GM19328 (cell line): ENCODE data around the gene GNPDA1.
"Not testable (repeated sequence)": the region's sequence is repeated elsewhere in the genome, so short reads cannot be mapped to it uniquely, and the experiment has no call there.

ENCODE experiments used
- ATAC-seq: cut with Tn5 transposase; IDR thresholded peaks from one replicate; pipeline ENCODE4 v1.9.1; 2021; ENCODE audit warnings: mild to moderate bottlenecking, moderate library complexity; ENCODE audit not compliant: unreplicated experiment

GNPDA1 gene

GRCh38 chr5:142012792-142013388, at the start of gene GNPDA1:
TSS of gene GNPDA1 (minus strand) at chr5:142013027. CDS start at chr5:142012035, 992 bp downstream.
- peak; percentile 68 for ATAC-seq

- ATAC-seq, result no peak
These were observed 46.6 kb upstream of the GNPDA1 start for GRCh38 chr5:142059304-142059940.

- ATAC-seq, result no peak
These were observed 44.9 kb upstream of the GNPDA1 start for GRCh38 chr5:142057697-142058056.

- no peak for ATAC-seq
These were observed 44.2 kb upstream of the GNPDA1 start for GRCh38 chr5:142056816-142057696.

GRCh38 chr5:142055301-142055700, 42.5 kb upstream of the GNPDA1 start:
- no peak for ATAC-seq

GRCh38 chr5:142053426-142054151, 40.8 kb upstream of the GNPDA1 start:
- ATAC-seq, result no peak

GRCh38 chr5:142052026-142052425, 39.2 kb upstream of the GNPDA1 start:
- not testable (repeated sequence) for ATAC-seq

GRCh38 chr5:142048272-142048671, 35.4 kb upstream of the GNPDA1 start:
- ATAC-seq, result no peak

GRCh38 chr5:142046191-142046590, 33.4 kb upstream of the GNPDA1 start:
- no peak for ATAC-seq

- ATAC-seq, result not testable (repeated sequence)
These were observed 28.1 kb upstream of the GNPDA1 start for GRCh38 chr5:142040881-142041280.

GRCh38 chr5:142040285-142040684, 27.5 kb upstream of the GNPDA1 start:
- no peak for ATAC-seq

GRCh38 chr5:142038735-142039134, 25.9 kb upstream of the GNPDA1 start:
- no peak for ATAC-seq

GRCh38 chr5:142037599-142037998, 24.8 kb upstream of the GNPDA1 start:
- ATAC-seq, result not testable (repeated sequence)

- ATAC-seq, result no peak
These were observed 24.1 kb upstream of the GNPDA1 start for GRCh38 chr5:142036918-142037317.

- ATAC-seq, result no peak
These were observed 22.2 kb upstream of the GNPDA1 start for GRCh38 chr5:142034994-142035393.

- ATAC-seq, result not testable (repeated sequence)
These were observed 21.1 kb upstream of the GNPDA1 start for GRCh38 chr5:142033632-142034567.

GRCh38 chr5:142032747-142033631, 20.2 kb upstream of the GNPDA1 start:
- ATAC-seq, result no peak

GRCh38 chr5:142032150-142032549, 19.3 kb upstream of the GNPDA1 start:
- ATAC-seq, result no peak

- no peak for ATAC-seq
These were observed 12.8 kb upstream of the GNPDA1 start for GRCh38 chr5:142025637-142026036.
